Activated effector memory CD4-positive, alpha-beta T cell treated with anti-CD3 and anti-CD28 coated beads, Interleukin-2, amount 50 U/mL, for 16 hours (primary cell): ENCODE measurements around the gene LRMDA.
"Not testable (repeated sequence)": the region's sequence is repeated elsewhere in the genome, so short reads cannot be mapped to it uniquely, and the experiment has no call there.

Source experiments
- DNase-seq: peaks from one replicate; pipeline ENCODE4 v3.0.0-alpha.2; 2020

The LRMDA gene

GRCh38 chr10:75617485-75618155, 186.2 kb downstream of the LRMDA start:
- DNase-seq = no peak

DNA sequence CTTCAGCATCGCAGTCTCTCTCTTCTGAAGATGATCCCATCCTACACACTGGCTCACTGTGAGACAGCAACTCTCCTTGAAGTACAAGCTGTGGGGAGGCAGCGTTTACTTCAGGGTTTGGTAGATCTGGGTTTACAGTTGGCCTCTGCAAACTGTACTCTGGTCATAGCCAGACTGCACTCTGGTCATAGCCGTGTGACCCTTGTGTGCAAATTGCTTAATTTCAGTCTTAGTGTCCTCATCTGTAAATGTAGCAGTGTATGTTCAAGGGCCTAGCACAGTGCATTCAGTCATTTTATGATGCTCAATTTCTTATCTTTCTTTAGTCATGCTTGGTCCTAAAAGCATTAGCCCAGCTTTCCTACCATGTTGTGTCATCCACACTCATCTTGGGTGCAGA, 188.2 kb downstream of the LRMDA start:
- no peak for DNase-seq

DNA sequence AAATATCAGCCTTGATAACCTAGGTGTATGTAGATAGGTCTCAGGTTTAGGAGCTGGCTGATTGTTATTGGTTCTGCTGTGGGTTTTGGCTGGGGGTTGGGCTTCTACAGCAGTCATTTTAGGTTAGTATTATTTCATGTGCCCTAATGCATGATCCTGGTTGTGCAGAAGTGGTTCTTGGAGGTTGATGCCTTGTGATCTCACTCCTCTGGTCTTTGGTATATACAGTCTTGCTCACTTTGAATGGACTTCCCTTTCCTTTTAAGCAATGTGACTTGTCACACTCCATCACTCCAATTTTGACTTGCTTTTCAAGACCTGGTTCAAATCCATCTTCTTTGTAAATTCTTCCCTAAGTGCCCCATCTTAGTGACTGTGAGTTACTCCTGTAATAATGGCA, 188.9 kb downstream of the LRMDA start:
- DNase-seq = no peak

DNA sequence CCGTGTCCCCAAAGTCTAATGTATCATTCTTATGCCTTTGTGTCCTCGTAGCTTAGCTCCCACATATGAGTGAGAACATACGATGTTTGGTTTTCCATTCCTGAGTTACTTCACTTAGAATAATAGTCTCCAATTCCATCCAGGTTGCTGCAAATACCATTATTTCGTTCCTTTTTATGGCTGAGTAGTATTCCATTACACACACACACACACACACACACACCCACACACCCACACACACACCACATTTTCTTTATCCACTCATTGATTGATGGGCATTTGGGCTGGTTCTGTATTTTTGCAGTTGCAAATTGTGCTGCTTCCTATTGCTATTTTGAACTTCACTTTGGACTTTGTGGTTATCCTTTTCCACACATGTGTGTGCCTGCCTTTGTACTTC, 189.6 kb downstream of the LRMDA start:
- not testable (repeated sequence) for DNase-seq

DNA sequence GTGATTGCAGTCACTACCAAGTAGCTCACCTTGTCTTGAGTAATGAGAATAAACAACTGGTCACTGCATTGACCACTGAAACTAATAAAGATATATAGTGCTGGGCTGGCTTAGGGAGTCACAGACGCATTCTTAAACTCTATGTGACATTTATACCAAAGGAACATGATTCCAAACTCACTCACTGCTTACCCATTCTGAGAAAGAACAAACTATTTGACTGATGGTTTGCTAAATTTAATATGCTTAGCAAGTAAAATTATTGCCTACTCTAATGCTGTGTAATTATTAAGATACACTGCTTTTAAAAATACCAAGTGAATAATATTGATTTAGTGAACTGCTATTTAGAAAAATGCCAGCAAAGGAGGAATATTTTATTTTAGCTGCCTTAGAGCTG, 191.1 kb downstream of the LRMDA start:
- DNase-seq = no peak

DNA sequence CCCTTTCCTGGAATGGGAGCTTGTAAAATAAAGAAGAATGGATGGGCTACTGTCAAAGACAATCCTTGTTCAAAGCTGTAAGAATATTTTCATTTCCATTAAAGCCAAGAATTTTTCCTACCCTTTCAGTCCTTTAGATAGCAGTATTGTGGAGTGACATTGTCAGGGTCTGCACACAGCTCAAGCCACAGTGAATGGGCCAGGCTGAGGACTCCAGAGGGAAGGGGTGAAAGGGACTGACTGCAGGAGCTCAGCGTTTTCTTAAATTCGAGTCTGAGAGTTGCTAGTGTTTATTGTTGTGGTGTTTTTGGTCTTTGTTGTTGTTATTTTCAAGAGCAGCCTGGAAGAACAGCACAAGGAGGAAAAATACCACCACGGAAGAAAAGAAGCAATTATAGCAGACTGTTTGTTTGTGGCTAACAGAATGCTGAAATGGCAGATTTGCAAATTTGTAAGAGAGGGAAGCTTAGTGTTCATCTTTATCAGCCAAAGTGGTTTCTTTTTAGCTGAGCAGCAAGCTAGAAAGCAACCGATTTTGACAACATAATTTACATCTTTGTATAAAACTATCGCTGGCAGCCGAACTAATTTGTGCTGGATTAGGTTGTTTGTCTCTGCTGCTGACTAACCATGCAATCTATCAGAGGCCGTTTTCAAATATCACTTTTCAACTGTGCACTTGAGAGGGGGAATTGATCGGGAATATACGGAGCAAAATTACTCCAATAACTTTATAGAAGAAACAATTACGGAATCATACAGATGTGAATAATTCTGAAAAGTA, 192.1 kb downstream of the LRMDA start:
- DNase-seq = no peak

DNA sequence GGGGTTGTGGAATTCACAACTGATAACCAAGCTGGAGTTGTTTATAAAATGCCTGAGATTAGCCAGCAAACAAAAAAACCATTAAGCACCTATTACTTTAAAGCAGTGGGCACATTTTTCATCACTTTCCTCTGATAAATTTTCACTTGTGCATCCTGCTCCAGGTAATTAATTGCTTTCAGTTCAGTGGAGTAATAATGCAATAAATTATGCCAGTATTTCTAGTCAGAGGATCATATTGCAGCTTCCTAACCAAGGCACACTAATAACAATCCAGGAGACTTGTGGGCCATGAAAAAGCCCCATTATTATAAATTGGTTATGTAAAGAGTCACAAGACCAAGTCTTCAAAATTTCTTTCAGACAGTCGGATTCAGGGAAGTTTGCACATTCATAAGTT, 193.2 kb downstream of the LRMDA start:
- DNase-seq = no peak

- DNase-seq = no peak
Observed at GRCh38 chr10:75630746-75631145, 199.3 kb downstream of the LRMDA start.

- no peak for DNase-seq
Observed at GRCh38 chr10:75632805-75633462, 201.5 kb downstream of the LRMDA start.

- DNase-seq = no peak
Observed at GRCh38 chr10:75633568-75633967, 202.1 kb downstream of the LRMDA start.

- DNase-seq = no peak
Observed at GRCh38 chr10:75634947-75635346, 203.5 kb downstream of the LRMDA start.

DNA sequence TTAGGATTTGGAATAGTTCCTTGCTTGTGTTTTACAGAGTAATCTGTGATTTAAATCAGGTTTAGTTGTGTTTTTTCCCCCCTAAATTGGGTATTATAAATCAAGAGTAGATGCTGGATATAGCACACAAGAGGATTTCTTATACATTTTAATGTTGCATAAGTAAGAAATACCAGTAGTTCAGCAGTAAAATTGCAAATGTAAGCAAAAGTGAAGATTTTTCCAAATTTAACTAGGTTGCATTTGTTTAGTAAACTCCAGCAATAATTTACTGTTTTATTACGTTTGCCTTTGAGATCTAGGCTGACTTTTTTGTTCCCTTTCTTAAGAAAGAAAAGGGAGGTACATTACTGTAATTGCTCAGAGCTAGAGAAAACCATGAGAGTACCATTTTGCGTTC, 207.3 kb downstream of the LRMDA start:
- DNase-seq = no peak

DNA sequence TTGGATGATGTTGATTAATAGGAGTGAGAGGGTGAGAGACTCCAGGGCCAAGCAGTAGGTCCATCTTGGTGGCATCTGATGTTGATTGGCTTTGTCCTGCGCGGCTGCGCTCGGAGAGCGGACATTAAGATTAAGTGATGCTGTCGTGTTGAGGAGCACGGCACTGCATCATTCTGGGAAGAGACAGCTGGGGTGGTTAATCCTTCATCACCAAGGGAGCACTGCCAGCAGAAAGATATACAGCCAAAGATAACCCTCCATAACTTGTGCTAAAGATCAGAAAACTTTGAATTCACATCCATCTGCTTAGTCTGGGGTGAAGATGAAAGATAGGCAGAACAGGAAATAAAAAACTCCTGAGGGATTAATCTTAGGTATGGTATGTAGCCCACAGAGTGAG, 208.3 kb downstream of the LRMDA start:
- no peak for DNase-seq

DNA sequence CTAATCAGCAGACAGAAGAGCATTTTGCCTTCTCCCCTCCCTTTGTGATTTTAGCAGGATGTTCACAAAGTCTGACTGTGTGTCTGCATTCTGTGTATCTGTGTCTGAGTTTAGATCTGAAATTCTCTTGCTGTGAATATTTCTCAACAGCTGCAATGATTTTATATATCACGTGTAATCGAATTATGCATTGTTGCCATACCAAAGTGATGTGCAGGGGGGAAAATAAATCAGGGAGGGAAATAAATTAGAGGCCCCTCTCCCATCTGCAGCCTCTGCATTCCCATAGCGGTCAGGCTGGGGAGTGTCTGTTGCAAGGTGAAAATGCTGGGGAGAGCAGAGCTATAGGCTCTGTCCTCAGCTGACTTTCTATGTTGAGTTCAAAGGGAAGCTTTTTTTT, 209.0 kb downstream of the LRMDA start:
- DNase-seq = no peak

- DNase-seq = no peak
Observed at GRCh38 chr10:75640803-75641202, 209.4 kb downstream of the LRMDA start.

- DNase-seq = no peak
Observed at GRCh38 chr10:75643405-75643804, 212.0 kb downstream of the LRMDA start.

DNA sequence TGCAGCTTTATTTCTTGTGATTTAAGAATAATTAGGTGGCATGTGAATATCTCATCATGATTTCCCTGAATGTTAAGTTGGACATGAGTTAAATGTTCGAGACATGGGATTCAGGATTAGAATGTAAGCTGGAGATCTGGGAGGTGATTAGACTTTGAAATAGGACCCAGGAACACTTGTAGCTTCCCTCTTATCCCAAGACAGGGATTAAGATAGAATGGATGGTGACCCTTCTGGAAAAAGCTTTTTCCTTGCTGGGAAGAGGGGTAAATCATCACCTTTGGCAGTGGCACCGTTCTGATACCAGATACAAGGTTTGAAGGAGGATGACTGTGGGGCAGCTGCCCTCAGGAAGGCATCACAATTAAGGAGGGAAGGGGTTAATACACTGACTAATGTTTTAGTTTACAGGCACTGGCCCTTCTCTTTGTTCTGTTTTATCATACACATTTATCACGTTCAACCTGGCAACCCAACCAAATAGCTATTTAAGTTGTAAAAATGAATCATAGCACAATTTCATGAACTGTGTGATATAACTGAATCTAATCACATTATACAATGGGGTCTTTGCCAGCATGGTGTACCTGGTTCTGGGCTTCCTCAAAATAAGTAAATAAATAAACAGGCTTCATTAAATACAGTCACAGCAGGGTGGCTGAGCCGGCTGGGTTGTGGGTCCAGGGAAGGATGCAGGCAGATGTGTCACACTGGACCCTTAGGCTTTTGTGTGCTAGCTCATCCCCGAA, 212.7 kb downstream of the LRMDA start:
- DNase-seq = no peak

- DNase-seq = no peak
Observed at GRCh38 chr10:75645704-75646103, 214.3 kb downstream of the LRMDA start.

DNA sequence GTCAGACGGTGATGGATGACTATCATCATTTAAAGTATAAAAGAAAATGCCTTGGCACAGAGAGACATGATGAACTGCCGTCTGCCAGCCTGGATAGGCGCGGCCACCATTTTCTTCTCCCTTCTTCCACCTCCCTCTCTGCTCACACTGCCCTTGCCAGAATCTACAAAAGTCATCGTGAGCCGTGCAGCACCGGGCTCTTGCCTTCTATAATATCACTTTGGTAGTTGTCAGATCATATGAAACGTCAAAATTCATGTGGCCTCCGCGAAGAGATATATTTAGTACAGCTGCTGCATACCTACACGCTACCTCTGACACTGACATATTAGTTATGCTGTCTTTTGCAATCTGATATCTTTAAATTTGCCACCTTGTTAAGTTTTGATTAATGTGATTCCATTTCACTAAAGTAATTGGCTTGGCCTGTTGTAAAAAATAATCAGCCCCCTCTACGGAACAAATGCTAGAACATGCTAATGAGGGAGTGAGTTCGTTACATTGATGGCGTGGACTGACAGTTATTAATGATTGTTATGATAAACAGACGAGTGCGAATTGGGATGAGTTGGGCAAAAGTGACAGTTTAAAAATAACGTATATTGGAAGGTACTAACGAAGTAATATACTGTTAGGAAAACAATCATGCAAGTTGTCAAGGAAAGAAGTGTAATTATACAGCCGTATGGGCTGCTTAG, 214.9 kb downstream of the LRMDA start:
- DNase-seq = no peak

GRCh38 chr10:75646916-75647315, 215.5 kb downstream of the LRMDA start:
- no peak for DNase-seq

- DNase-seq = no peak
Observed at GRCh38 chr10:75647675-75648074, 216.3 kb downstream of the LRMDA start.

- no peak for DNase-seq
Observed at GRCh38 chr10:75648351-75648750, 216.9 kb downstream of the LRMDA start.

- DNase-seq = no peak
Observed at GRCh38 chr10:75648854-75649253, 217.4 kb downstream of the LRMDA start.
